GM10266 (cell line): ENCODE results near the gene CTNNA2.

Experiments used
- DNase-seq: peaks from one replicate; pipeline ENCODE4 v3.0.0; 2012; ENCODE audit errors: extremely low spot score
- CTCF ChIP-seq: IDR thresholded peaks from 2 replicates; pipeline ENCODE4 v1.5.1; 2012; ENCODE audit warnings: mild to moderate bottlenecking, low read depth; ENCODE audit not compliant: control insufficient read depth, insufficient read depth; ENCODE audit errors: missing control alignments

The CTNNA2 gene

GRCh38 chr2:79695248-79695647 is 182.4 kb downstream of the CTNNA2 start:
- no peak for DNase-seq
- no peak for TF ChIP-seq CTCF

- no peak for TF ChIP-seq CTCF
- no peak for DNase-seq
These were observed 184.3 kb downstream of the CTNNA2 start for GRCh38 chr2:79697200-79697599.

- TF ChIP-seq CTCF = no peak
- no peak for DNase-seq
These were observed 187.8 kb downstream of the CTNNA2 start for GRCh38 chr2:79700651-79701050.

- no peak for DNase-seq
- no peak for TF ChIP-seq CTCF
These were observed 190.1 kb downstream of the CTNNA2 start for GRCh38 chr2:79702905-79703304.

- no peak for TF ChIP-seq CTCF
- DNase-seq = no peak
These were observed 198.2 kb downstream of the CTNNA2 start for GRCh38 chr2:79711098-79711497.

GRCh38 chr2:79713131-79713785 is 200.4 kb downstream of the CTNNA2 start:
- no peak for DNase-seq
- TF ChIP-seq CTCF = no peak

- DNase-seq = no peak
- TF ChIP-seq CTCF = no peak
These were observed 201.4 kb downstream of the CTNNA2 start for GRCh38 chr2:79714283-79714682.
